Stimulated activated naive CD8-positive, alpha-beta T cell treated with anti-CD3 and anti-CD28 coated beads, Interleukin-15, Interleukin-2, amounts not matched to agents 100 ng/mL and 50 ng/mL, for 24 hours (primary cell): ENCODE data around the gene CDO1.

Source experiments
- H3K27ac Mint-ChIP-seq: one replicate; pipeline ENCODE4 v1.8.0; 2021; ENCODE audit warnings: mild to moderate bottlenecking, mixed read lengths
- H3K27me3 Mint-ChIP-seq: one replicate; pipeline ENCODE4 v1.8.0; 2021; ENCODE audit warnings: mixed read lengths
- H3K36me3 Mint-ChIP-seq: one replicate; pipeline ENCODE4 v1.8.0; 2021; ENCODE audit warnings: low read depth, mixed read lengths
- H3K4me1 Mint-ChIP-seq: one replicate; pipeline ENCODE4 v1.8.0; 2021; ENCODE audit warnings: low read depth, mixed read lengths
- H3K4me3 Mint-ChIP-seq: one replicate; pipeline ENCODE4 v1.8.0; 2021; ENCODE audit warnings: mild to moderate bottlenecking, mixed read lengths
- H3K9me3 Mint-ChIP-seq: one replicate; pipeline ENCODE4 v1.8.0; 2021; ENCODE audit warnings: mixed read lengths

The CDO1 gene

GRCh38 chr5:115785381-115786065 is 30.9 kb downstream of the CDO1 start:
- H3K27ac Mint-ChIP-seq, result no peak overlapping the region
- no peaks in the 10 kb centered on the region for H3K36me3 Mint-ChIP-seq
- H3K27me3 Mint-ChIP-seq, result peaks cover 67% of the 10 kb centered on the region
- H3K4me1 Mint-ChIP-seq, result no peaks in the 10 kb centered on the region
- H3K4me3 Mint-ChIP-seq, result no peak overlapping the region
- peaks cover 8% of the 10 kb centered on the region for H3K9me3 Mint-ChIP-seq

DNA sequence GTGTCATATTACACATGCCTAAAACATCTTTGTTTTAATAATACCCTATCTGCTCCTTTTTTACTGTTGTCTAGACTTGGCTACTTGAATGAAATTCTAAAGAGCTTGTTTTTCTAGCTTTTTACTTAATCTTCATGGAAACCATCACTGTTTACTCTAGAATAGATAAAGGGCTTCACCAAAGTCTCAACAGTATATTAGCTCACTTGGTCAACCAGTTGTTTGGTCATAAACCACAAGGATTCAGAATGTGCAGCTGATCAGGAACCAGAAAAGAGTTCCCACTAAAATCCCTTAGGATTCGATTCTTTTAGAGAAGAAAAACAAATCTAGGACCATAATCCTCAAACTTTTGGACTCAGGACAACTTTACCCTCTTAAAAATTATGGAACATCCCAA is 38.0 kb downstream of the CDO1 start:
- H3K4me1 Mint-ChIP-seq, result no peaks in the 10 kb centered on the region
- no peak overlapping the region for H3K4me3 Mint-ChIP-seq
- H3K9me3 Mint-ChIP-seq, result no peaks in the 10 kb centered on the region
- no peak overlapping the region for H3K27ac Mint-ChIP-seq
- no peaks in the 10 kb centered on the region for H3K36me3 Mint-ChIP-seq
- H3K27me3 Mint-ChIP-seq, result peaks cover 44% of the 10 kb centered on the region

DNA sequence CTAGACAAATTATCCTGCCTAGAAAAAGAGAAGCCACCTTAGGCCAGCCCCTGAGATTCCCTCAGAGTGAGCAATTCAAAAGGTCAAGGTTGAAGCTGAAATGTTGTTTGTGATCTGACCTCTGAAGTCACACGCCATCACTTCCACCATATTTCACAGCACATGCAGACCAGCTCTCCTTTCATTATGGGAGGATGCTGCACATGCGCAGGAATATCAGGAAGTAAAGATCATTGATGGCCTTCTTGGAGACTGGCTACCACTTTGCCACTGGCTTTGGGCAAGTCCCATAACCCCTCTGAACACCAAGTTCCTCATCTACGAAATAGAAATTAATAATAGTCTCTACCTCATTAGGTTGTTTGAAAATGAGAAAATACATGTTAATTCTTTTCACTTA is 39.5 kb downstream of the CDO1 start:
- Mint-ChIP-seq H3K4me1 (no peaks in the 10 kb centered on the region), H3K27me3 (peaks cover 41% of the 10 kb centered on the region), H3K36me3 (no peaks in the 10 kb centered on the region)

DNA sequence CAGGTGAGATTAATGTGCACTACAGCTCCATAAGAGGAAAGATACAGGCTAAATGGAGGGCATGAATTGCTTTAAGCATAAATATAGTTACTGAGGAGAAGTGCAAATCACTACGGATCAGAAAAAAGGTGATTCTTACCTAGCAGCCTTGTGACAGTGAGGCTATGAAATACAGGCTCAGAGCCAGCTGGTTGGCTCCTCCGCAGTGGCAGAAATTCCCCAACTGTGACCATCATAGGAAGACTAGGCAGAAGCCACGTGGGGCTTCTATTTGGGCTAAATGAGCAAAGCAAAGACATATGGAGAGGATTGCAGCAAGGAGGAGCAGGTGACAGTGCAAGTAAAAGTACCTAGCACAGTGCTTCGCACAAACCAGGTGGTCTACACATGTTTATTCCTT is 40.5 kb downstream of the CDO1 start:
- Mint-ChIP-seq H3K36me3 (no peaks in the 10 kb centered on the region), H3K27ac (no peak overlapping the region), H3K27me3 (peaks cover 35% of the 10 kb centered on the region), H3K9me3 (no peaks in the 10 kb centered on the region), H3K4me1 (no peaks in the 10 kb centered on the region), H3K4me3 (no peak overlapping the region)

More for the DNA sequence above, 39.5 kb downstream of the CDO1 start:
- H3K4me3 Mint-ChIP-seq, result no peak overlapping the region
- H3K27ac Mint-ChIP-seq, result no peak overlapping the region
- H3K9me3 Mint-ChIP-seq, result no peaks in the 10 kb centered on the region

DNA sequence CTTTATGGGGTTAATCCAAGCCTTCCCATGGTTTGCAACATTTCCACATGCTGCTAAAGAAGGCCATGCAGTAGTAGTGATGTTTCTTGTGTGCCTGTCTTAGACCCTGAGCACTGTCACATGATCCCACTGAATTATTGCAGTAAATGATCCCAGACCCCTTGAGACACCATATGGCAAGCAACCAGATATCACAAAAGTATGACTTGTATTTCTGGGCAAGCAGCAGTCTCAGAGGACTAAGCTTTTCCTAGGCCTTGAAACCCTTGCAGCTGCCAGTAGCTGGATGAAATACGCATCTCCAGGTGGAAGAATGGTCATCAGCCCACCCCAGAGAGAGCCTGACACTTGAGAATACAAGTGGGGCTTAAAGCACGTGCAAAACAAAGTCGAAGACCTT is 41.8 kb downstream of the CDO1 start:
- Mint-ChIP-seq H3K9me3 (no peaks in the 10 kb centered on the region), H3K36me3 (no peaks in the 10 kb centered on the region), H3K4me3 (no peak overlapping the region), H3K4me1 (no peaks in the 10 kb centered on the region), H3K27ac (no peak overlapping the region), H3K27me3 (peaks cover 32% of the 10 kb centered on the region)

- no peaks in the 10 kb centered on the region for H3K36me3 Mint-ChIP-seq
- no peaks in the 10 kb centered on the region for H3K4me1 Mint-ChIP-seq
- H3K27ac Mint-ChIP-seq, result no peak overlapping the region
- peaks cover 34% of the 10 kb centered on the region for H3K27me3 Mint-ChIP-seq
- H3K9me3 Mint-ChIP-seq, result no peaks in the 10 kb centered on the region
- H3K4me3 Mint-ChIP-seq, result no peak overlapping the region
Measured at GRCh38 chr5:115772731-115773475, 43.6 kb downstream of the CDO1 start.

- H3K27me3 Mint-ChIP-seq, result peaks cover 17% of the 10 kb centered on the region
- H3K27ac Mint-ChIP-seq, result no peak overlapping the region
- H3K9me3 Mint-ChIP-seq, result no peaks in the 10 kb centered on the region
- H3K4me1 Mint-ChIP-seq, result peaks cover 8% of the 10 kb centered on the region
- H3K36me3 Mint-ChIP-seq, result no peaks in the 10 kb centered on the region
- H3K4me3 Mint-ChIP-seq, result no peak overlapping the region
Measured at GRCh38 chr5:115770466-115770865, 46.0 kb downstream of the CDO1 start.

DNA sequence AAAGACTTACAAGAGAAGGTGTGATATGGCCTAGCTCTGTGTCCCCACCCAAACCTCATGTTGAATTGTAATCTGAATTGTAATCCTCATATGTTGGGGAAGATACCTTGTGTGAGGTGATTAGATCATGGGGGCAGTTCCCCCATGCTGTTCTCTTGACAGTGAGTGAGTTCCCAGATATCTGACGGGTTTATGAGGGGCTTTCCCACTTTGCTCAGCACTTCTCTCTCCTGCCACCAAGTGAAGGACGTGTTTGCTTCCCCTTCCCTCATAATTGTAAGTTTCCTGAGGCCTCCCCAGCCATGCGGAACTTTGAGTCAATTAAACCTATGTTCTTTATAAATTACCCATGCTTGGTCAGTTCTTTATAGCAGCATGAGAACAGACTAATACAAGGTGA is 49.0 kb downstream of the CDO1 start:
- no peak overlapping the region for H3K27ac Mint-ChIP-seq
- H3K4me3 Mint-ChIP-seq, result no peak overlapping the region
- H3K9me3 Mint-ChIP-seq, result peaks cover 6% of the 10 kb centered on the region
- no peaks in the 10 kb centered on the region for H3K36me3 Mint-ChIP-seq
- peaks cover 36% of the 10 kb centered on the region for H3K27me3 Mint-ChIP-seq
- peaks cover 9% of the 10 kb centered on the region for H3K4me1 Mint-ChIP-seq

GRCh38 chr5:115766608-115767007 is 49.9 kb downstream of the CDO1 start:
- H3K27ac Mint-ChIP-seq, result no peak overlapping the region
- H3K36me3 Mint-ChIP-seq, result no peaks in the 10 kb centered on the region
- H3K27me3 Mint-ChIP-seq, result peaks cover 39% of the 10 kb centered on the region
- no peak overlapping the region for H3K4me3 Mint-ChIP-seq
- peaks cover 6% of the 10 kb centered on the region for H3K9me3 Mint-ChIP-seq
- peaks cover 9% of the 10 kb centered on the region for H3K4me1 Mint-ChIP-seq

GRCh38 chr5:115758356-115758755 is 58.1 kb downstream of the CDO1 start:
- no peak overlapping the region for H3K4me3 Mint-ChIP-seq
- H3K27me3 Mint-ChIP-seq, result peaks cover 28% of the 10 kb centered on the region
- H3K36me3 Mint-ChIP-seq, result no peaks in the 10 kb centered on the region
- H3K27ac Mint-ChIP-seq, result no peak overlapping the region
- H3K4me1 Mint-ChIP-seq, result no peaks in the 10 kb centered on the region
- H3K9me3 Mint-ChIP-seq, result no peaks in the 10 kb centered on the region

DNA sequence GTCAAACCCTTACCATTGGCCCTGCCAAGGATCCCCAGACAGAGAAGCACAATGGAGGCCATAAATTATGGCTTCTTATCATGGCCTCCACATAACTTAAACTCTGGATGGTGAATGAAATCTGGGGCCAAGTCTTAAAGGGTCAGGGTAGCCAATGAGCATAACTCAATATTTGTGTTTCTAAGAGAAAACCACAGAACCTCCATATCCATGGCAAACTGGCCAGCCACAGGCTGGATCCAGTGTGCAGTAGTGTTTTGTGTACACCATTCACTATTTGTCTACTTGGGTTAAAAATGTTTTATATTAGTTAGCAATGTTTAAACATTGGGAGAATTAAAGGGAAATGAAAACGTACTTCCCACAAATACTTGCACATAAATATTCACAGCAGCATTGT is 60.8 kb downstream of the CDO1 start:
- H3K27ac Mint-ChIP-seq, result no peak overlapping the region
- H3K27me3 Mint-ChIP-seq, result peaks cover 34% of the 10 kb centered on the region
- no peaks in the 10 kb centered on the region for H3K36me3 Mint-ChIP-seq
- H3K4me1 Mint-ChIP-seq, result no peaks in the 10 kb centered on the region
- no peak overlapping the region for H3K4me3 Mint-ChIP-seq
- H3K9me3 Mint-ChIP-seq, result no peaks in the 10 kb centered on the region
